Kidney (tissue), 14 donors: ENCODE results near the gene DAB1. TPM values are rescaled to one million over a fixed set of nuclear protein-coding genes. Genes with fewer than 3 reads are reported as not detected.

ENCODE experiments used
- DNase-seq, 5 donors: peaks; one replicate each; pipeline ENCODE4 v3.0.0-alpha.2; 2013 to 2020
- FAIRE-seq: peaks from 2 replicates; lab custom pipeline; 2012; peaks lifted over from hg19 to GRCh38; lab: Jason Lieb, UNC
- H3K27ac ChIP-seq, 2 donors: one replicate each; pipeline ENCODE4 v1.7.0; 2013; ENCODE audit warnings: low read depth in 2 of 2, low read length in 2 of 2, inconsistent platforms in 1 of 2
- H3K27me3 ChIP-seq: one replicate; pipeline ENCODE4 v1.7.1; 2013; ENCODE audit warnings: low read length, inconsistent platforms; ENCODE audit not compliant: control insufficient read depth, insufficient read depth
- H3K36me3 ChIP-seq, 3 donors: one replicate each; pipeline versions ENCODE4 v1.7.0 to v1.7.1; 2013; ENCODE audit warnings: low read length in 3 of 3, control low read depth in 1 of 3, inconsistent platforms in 1 of 3; ENCODE audit not compliant: insufficient read depth in 3 of 3, control insufficient read depth in 2 of 3
- H3K4me1 ChIP-seq, 3 donors: one replicate each; pipeline versions ENCODE4 v1.7.0 to v1.7.1; 2013; ENCODE audit warnings: low read length in 3 of 3, inconsistent platforms in 1 of 3, low read depth in 1 of 3; ENCODE audit not compliant: control insufficient read depth in 2 of 3, insufficient read depth in 2 of 3
- H3K4me3 ChIP-seq, 3 donors: one replicate each; pipeline versions ENCODE4 v1.7.0 to v1.8.1; 2013; ENCODE audit warnings: low read length in 3 of 3, control low read depth in 1 of 3, inconsistent platforms in 1 of 3
- H3K9ac ChIP-seq, 3 donors: one replicate each; pipeline versions ENCODE4 v1.7.0 to v1.7.1; 2013; ENCODE audit warnings: low read length in 3 of 3, control low read depth in 1 of 3, inconsistent platforms in 1 of 3
- H3K9me3 ChIP-seq, 3 donors: one replicate each; pipeline versions ENCODE4 v1.7.0 to v1.7.1; 2013; ENCODE audit warnings: low read length in 3 of 3, control low read depth in 1 of 3, inconsistent platforms in 1 of 3; ENCODE audit not compliant: control insufficient read depth in 2 of 3, insufficient read depth in 1 of 3
- intact Hi-C: fragments of 100-400 bp; cut with DNase I; formaldehyde crosslinking; loops from one replicate; pipeline ENCODE4 v1.11.1; 2022
- polyA plus RNA-seq: library from polyadenylated mRNA; stranded (reverse); fragments of 350-450 nt; fragmentation: Illumina TruSeq; extraction: RNeasy Lipid Tissue Mini Kit (QIAGEN cat#74804); gene quantifications from one replicate; pipeline ENCODE4 v1.2.3, GENCODE V29; 2014; ENCODE audit warnings: low read depth, low replicate concordance; ENCODE audit not compliant: insufficient read depth
- total RNA-seq: library from RNA; stranded (reverse); fragmentation: NEBNext Ultra II Directional; extraction: Animal tissue kit (Norgen Biotek cat#: 25700); gene quantifications from one replicate; pipeline ENCODE4 v1.2.1, GENCODE V29; 2021
- TF ChIP-seq, protein P1 (sequence below): IDR thresholded peaks from 3 replicates; pipeline ENCODE4 v1.5.1; 2012; ENCODE audit warnings: mild to moderate bottlenecking, moderate library complexity, borderline replicate concordance; ENCODE audit not compliant: insufficient read depth; ENCODE audit errors: extremely low read depth
- donor health status: control.
- donor health status: control.
- donor health status: control.
- donor health status: control.
- donor health status: control.
- donor health status: DM: yes; HTN: yes; CAD: no.
- donor health status: Normal renal cell carcinoma (clear cell type).

Gene DAB1
- total and polyA plus RNA-seq, 2 donors from 2014 or later: 2.3 TPM; not detected in 1

- DNase-seq (no peak), FAIRE-seq (no peak)
- Histone ChIP-seq H3K27ac (no peak overlapping the region), H3K4me1 (no peaks in the 10 kb centered on the region), H3K4me3 (no peak overlapping the region), H3K27me3 (no peaks in the 10 kb centered on the region), H3K36me3 (no peaks in the 10 kb centered on the region), H3K9ac (no peak overlapping the region), H3K9me3 (no peaks in the 10 kb centered on the region)
- intact Hi-C loops: no loop called here
- TF ChIP-seq, protein P1, sequence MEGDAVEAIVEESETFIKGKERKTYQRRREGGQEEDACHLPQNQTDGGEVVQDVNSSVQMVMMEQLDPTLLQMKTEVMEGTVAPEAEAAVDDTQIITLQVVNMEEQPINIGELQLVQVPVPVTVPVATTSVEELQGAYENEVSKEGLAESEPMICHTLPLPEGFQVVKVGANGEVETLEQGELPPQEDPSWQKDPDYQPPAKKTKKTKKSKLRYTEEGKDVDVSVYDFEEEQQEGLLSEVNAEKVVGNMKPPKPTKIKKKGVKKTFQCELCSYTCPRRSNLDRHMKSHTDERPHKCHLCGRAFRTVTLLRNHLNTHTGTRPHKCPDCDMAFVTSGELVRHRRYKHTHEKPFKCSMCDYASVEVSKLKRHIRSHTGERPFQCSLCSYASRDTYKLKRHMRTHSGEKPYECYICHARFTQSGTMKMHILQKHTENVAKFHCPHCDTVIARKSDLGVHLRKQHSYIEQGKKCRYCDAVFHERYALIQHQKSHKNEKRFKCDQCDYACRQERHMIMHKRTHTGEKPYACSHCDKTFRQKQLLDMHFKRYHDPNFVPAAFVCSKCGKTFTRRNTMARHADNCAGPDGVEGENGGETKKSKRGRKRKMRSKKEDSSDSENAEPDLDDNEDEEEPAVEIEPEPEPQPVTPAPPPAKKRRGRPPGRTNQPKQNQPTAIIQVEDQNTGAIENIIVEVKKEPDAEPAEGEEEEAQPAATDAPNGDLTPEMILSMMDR: no peak
Observed at GRCh38 chr1:57218487-57219079, 205.3 kb downstream of the DAB1 start.

- FAIRE-seq (no peak), DNase-seq (no peak)
- Histone ChIP-seq H3K36me3 (no peaks in the 10 kb centered on the region), H3K9me3 (no peaks in the 10 kb centered on the region), H3K27ac (no peak overlapping the region), H3K27me3 (no peaks in the 10 kb centered on the region), H3K4me3 (no peak overlapping the region), H3K4me1 (no peaks in the 10 kb centered on the region), H3K9ac (no peak overlapping the region)
- intact Hi-C loops: no loop called here
- TF ChIP-seq, protein P1: no peak
Observed at GRCh38 chr1:57217905-57218304, 206.0 kb downstream of the DAB1 start.

DNA sequence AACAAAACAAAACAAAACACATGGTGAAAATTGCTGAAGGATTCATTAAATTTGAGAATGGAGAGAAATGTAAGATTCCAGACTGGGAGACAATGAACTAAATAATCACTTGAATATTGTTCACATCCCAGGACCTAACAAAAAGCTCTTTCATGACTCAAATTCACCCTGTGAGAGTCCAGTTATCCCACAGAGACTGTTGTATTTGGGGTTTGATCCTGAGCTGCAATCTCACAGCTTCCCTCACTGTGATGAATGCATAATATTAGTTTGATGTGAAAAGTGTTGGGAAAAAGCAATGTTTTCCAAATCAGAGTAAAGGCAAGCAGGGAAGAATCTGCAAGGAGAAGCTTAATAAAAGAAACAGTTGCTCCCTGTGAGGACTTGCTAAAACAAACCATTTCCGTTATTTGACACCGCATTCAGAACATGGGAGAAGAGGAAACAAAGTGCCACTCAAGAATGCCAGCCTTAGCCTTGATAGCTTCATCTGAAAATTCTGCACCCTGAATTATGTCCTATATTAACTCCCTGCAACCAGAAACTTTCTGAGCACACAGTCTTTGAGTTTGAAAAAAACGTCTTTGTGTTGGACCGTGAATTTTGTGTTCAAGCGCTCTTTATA is 208.8 kb downstream of the DAB1 start:
- DNase-seq (peak in 3 of 5 donors; percentile 21 to 80 (median 74)), FAIRE-seq (no peak)
- no peak overlapping the region for H3K27ac ChIP-seq
- TF ChIP-seq, protein P1: no peak
- intact Hi-C loops: no loop called here
- H3K4me3 ChIP-seq: no peak overlapping the region
- no peaks in the 10 kb centered on the region for H3K27me3 ChIP-seq
- no peaks in the 10 kb centered on the region for H3K36me3 ChIP-seq
- H3K9ac ChIP-seq: no peak overlapping the region
- no peaks in the 10 kb centered on the region for H3K9me3 ChIP-seq
- no peaks in the 10 kb centered on the region for H3K4me1 ChIP-seq
